GM18519 (cell line): ENCODE results near the gene SLC14A1.
"Not testable (repeated sequence)": the region's sequence is repeated elsewhere in the genome, so short reads cannot be mapped to it uniquely, and the experiment has no call there.

Experiments used
- ATAC-seq: cut with Tn5 transposase; IDR thresholded peaks from one replicate; pipeline ENCODE4 v1.9.1; 2021; ENCODE audit warnings: mild to moderate bottlenecking, moderate library complexity; ENCODE audit not compliant: unreplicated experiment, low FRiP score

Gene SLC14A1

GRCh38 chr18:45753286-45753685 is 29.3 kb downstream of the SLC14A1 start:
- no peak for ATAC-seq

GRCh38 chr18:45755934-45756333 is 32.0 kb downstream of the SLC14A1 start:
- ATAC-seq, result no peak

GRCh38 chr18:45757005-45757404 is 33.0 kb downstream of the SLC14A1 start:
- ATAC-seq, result no peak

GRCh38 chr18:45757644-45758043 is 33.7 kb downstream of the SLC14A1 start:
- ATAC-seq, result not testable (repeated sequence)

GRCh38 chr18:45760462-45761036 is 36.6 kb downstream of the SLC14A1 start:
- ATAC-seq, result no peak

- ATAC-seq, result no peak
Observed at GRCh38 chr18:45761512-45762114, 37.6 kb downstream of the SLC14A1 start.

- no peak for ATAC-seq
Observed at GRCh38 chr18:45764000-45764686, 40.2 kb downstream of the SLC14A1 start.

- ATAC-seq, result no peak
Observed at GRCh38 chr18:45765796-45766195, 41.8 kb downstream of the SLC14A1 start.

GRCh38 chr18:45771587-45772480 is 47.9 kb downstream of the SLC14A1 start:
- no peak for ATAC-seq

GRCh38 chr18:45774065-45774521 is 50.1 kb downstream of the SLC14A1 start:
- ATAC-seq, result no peak

- peak; percentile 39 for ATAC-seq
Observed at GRCh38 chr18:45775241-45775676, 51.3 kb downstream of the SLC14A1 start.

- ATAC-seq, result no peak
Observed at GRCh38 chr18:45775743-45776142, 51.8 kb downstream of the SLC14A1 start.

GRCh38 chr18:45777393-45777792 is 53.4 kb downstream of the SLC14A1 start:
- no peak for ATAC-seq

GRCh38 chr18:45780568-45780967 is 56.6 kb downstream of the SLC14A1 start:
- no peak for ATAC-seq

GRCh38 chr18:45782662-45783061 is 58.7 kb downstream of the SLC14A1 start:
- ATAC-seq, result peak; percentile 55

GRCh38 chr18:45783097-45784075 is 59.4 kb downstream of the SLC14A1 start:
- ATAC-seq, result no peak

GRCh38 chr18:45785134-45785533 is 61.2 kb downstream of the SLC14A1 start:
- no peak for ATAC-seq

- ATAC-seq, result no peak
Observed at GRCh38 chr18:45786941-45787340, 63.0 kb downstream of the SLC14A1 start.

- no peak for ATAC-seq
Observed at GRCh38 chr18:45787346-45787745, 63.4 kb downstream of the SLC14A1 start.

- ATAC-seq, result no peak
Observed at GRCh38 chr18:45788861-45789260, 64.9 kb downstream of the SLC14A1 start.
